Thyroid gland (tissue), 4 donors: ENCODE data around the gene HOXB2.

Source experiments
- CTCF ChIP-seq, 6 experiments: fragments of 200-600 bp in 3 of 6; fragments of 450-650 bp in 3 of 6; sonication (generic) in 3 of 6; IDR thresholded peaks; one replicate each; pipeline ENCODE4 v1.5.1; 2016 to 2019; ENCODE audit warnings: antibody characterized with exemption in 6 of 6, mild to moderate bottlenecking in 2 of 6, inconsistent platforms in 1 of 6, moderate library complexity in 1 of 6
- POLR2A ChIP-seq, 2 donors: fragments of 450-650 bp; IDR thresholded peaks; one replicate each; pipeline ENCODE4 v1.6.1; 2017; ENCODE audit warnings: antibody characterized with exemption in 2 of 2, mild to moderate bottlenecking in 2 of 2, moderate library complexity in 1 of 2

- TF ChIP-seq CTCF (IDR thresholded peaks at IDR 0.05) (no peak), POLR2A (IDR thresholded peaks at IDR 0.05) (no peak)
Observed at GRCh38 chr17:48526608-48527546, 18.0 kb downstream of the HOXB2 start.
